Mesenchymal stem cell (in vitro differentiated cells and primary cell): ENCODE results near the gene SNRNP48.

Experiments
- DNase-seq: peaks from one replicate; pipeline ENCODE4 v3.0.0-alpha.2; 2013
- H2AFZ ChIP-seq: one replicate; pipeline ENCODE4 v1.6.1; 2013; ENCODE audit warnings: low read depth, mild to moderate bottlenecking, control low read depth, inconsistent platforms, low read length, moderate library complexity
- H2AK5ac ChIP-seq: 2 replicates; pipeline ENCODE4 v1.6.1; 2013; ENCODE audit warnings: low read length, moderate library complexity, mild to moderate bottlenecking, inconsistent platforms; ENCODE audit not compliant: severe bottlenecking
- H2BK120ac ChIP-seq: one replicate; pipeline ENCODE4 v1.6.1; 2013; ENCODE audit warnings: low read depth, mild to moderate bottlenecking, inconsistent platforms, low read length, moderate library complexity
- H2BK12ac ChIP-seq, 2 experiments: one replicate each; pipeline ENCODE4 v1.6.1; 2013; ENCODE audit warnings: inconsistent platforms in 2 of 2, low read length in 2 of 2, mild to moderate bottlenecking in 2 of 2, moderate library complexity in 2 of 2, control low read depth in 1 of 2
- H2BK15ac ChIP-seq: one replicate; pipeline ENCODE4 v1.6.1; 2013; ENCODE audit warnings: mild to moderate bottlenecking, low read depth, inconsistent platforms; ENCODE audit not compliant: poor library complexity, severe bottlenecking
- H2BK5ac ChIP-seq: 2 replicates; pipeline ENCODE4 v1.6.1; 2013; ENCODE audit warnings: low read depth, mild to moderate bottlenecking, low read length, control low read depth, inconsistent platforms; ENCODE audit not compliant: poor library complexity, severe bottlenecking
- H3K14ac ChIP-seq, 2 experiments: one replicate each; pipeline ENCODE4 v1.6.1; 2013; ENCODE audit warnings: inconsistent platforms in 2 of 2, low read length in 2 of 2, control low read depth in 1 of 2, mild to moderate bottlenecking in 1 of 2, moderate library complexity in 1 of 2
- H3K18ac ChIP-seq, 2 experiments: one replicate each; pipeline ENCODE4 v1.6.1; 2013; ENCODE audit warnings: inconsistent platforms in 2 of 2, low read length in 2 of 2, control low read depth in 1 of 2, low read depth in 1 of 2, mild to moderate bottlenecking in 1 of 2
- H3K23ac ChIP-seq, 2 experiments: one replicate each; pipeline ENCODE4 v1.6.1; 2013; ENCODE audit warnings: inconsistent platforms in 2 of 2, low read length in 2 of 2, mild to moderate bottlenecking in 2 of 2, moderate library complexity in 2 of 2, control low read depth in 1 of 2
- H3K27ac ChIP-seq: 2 replicates; pipeline ENCODE4 v1.5.1; 2013; ENCODE audit warnings: mild to moderate bottlenecking, moderate library complexity, low read length, control low read depth, inconsistent platforms; ENCODE audit not compliant: poor library complexity, severe bottlenecking
- H3K27me3 ChIP-seq, 2 experiments: 2 replicates each; pipeline versions ENCODE4 v1.6.1 to v1.7.0; 2013; ENCODE audit warnings: low read length in 2 of 2, mild to moderate bottlenecking in 2 of 2, moderate library complexity in 2 of 2, control low read depth in 1 of 2, inconsistent platforms in 1 of 2; ENCODE audit not compliant: control insufficient read depth in 1 of 2, insufficient read depth in 1 of 2
- H3K36me3 ChIP-seq, 2 experiments: 2 replicates each; pipeline versions ENCODE4 v1.6.1 to v1.7.0; 2013; ENCODE audit warnings: low read length in 2 of 2, control low read depth in 1 of 2, inconsistent platforms in 1 of 2, low read depth in 1 of 2, mild to moderate bottlenecking in 1 of 2; ENCODE audit not compliant: insufficient read depth in 2 of 2, control insufficient read depth in 1 of 2
- H3K4ac ChIP-seq, 2 experiments: one replicate each; pipeline ENCODE4 v1.6.1; 2013; ENCODE audit warnings: inconsistent platforms in 2 of 2, low read length in 2 of 2, mild to moderate bottlenecking in 2 of 2, moderate library complexity in 2 of 2, control low read depth in 1 of 2, low read depth in 1 of 2
- H3K4me1 ChIP-seq: 2 replicates; pipeline ENCODE4 v1.6.1; 2013; ENCODE audit warnings: low read depth, low read length, control low read depth; ENCODE audit not compliant: control insufficient read depth, insufficient read depth
- H3K4me2 ChIP-seq: 2 replicates; pipeline ENCODE4 v1.6.1; 2013; ENCODE audit warnings: low read length, mild to moderate bottlenecking, inconsistent platforms; ENCODE audit not compliant: poor library complexity, severe bottlenecking
- H3K4me3 ChIP-seq, 2 experiments: 2 replicates each; pipeline versions ENCODE4 v1.5.1 to v1.7.0; 2013; ENCODE audit warnings: low read length in 2 of 2, mild to moderate bottlenecking in 2 of 2, control low read depth in 1 of 2, low read depth in 1 of 2; ENCODE audit not compliant: insufficient read depth in 1 of 2
- H3K79me1 ChIP-seq: replicated peaks from 2 replicates; pipeline ENCODE4 v1.6.1; 2013; ENCODE audit warnings: mild to moderate bottlenecking, control low read depth, low read length, inconsistent platforms; ENCODE audit not compliant: poor library complexity, severe bottlenecking
- H3K9ac ChIP-seq: 2 replicates; pipeline ENCODE4 v1.7.0; 2013; ENCODE audit warnings: mild to moderate bottlenecking, low read length, moderate library complexity
- H3K9me3 ChIP-seq: 2 replicates; pipeline ENCODE4 v1.7.0; 2013; ENCODE audit warnings: mild to moderate bottlenecking, low read length; ENCODE audit not compliant: control insufficient read depth
- H4K8ac ChIP-seq: one replicate; pipeline ENCODE4 v1.6.1; 2013; ENCODE audit warnings: inconsistent platforms, mild to moderate bottlenecking, low read length, moderate library complexity
- H4K91ac ChIP-seq: one replicate; pipeline ENCODE4 v1.6.1; 2013; ENCODE audit warnings: mild to moderate bottlenecking, low read length, inconsistent platforms
- WGBS: methylation state at CpG from one replicate; pipeline ENCODE4 v1.1.7; 2013; ENCODE audit warnings: mixed read lengths; 5-methylcytosine and 5-hydroxymethylcytosine counted together

Gene SNRNP48

GRCh38 chr6:7656355-7656754 lies 66.4 kb downstream of the SNRNP48 start:
- no peak overlapping the region for H3K4me3 ChIP-seq
- no peaks in the 10 kb centered on the region for H3K9me3 ChIP-seq
- no peak overlapping the region for H2BK120ac ChIP-seq
- no peak overlapping the region for H3K23ac ChIP-seq
- no peak overlapping the region for H3K4ac ChIP-seq
- no peak overlapping the region for H2AFZ ChIP-seq
- H3K4me1 ChIP-seq, result no peaks in the 10 kb centered on the region
- no peaks in the 10 kb centered on the region for H3K36me3 ChIP-seq
- peaks cover 0 to 12% of the 10 kb centered on the region in 2 experiments for H3K27me3 ChIP-seq
- no peak overlapping the region for H3K27ac ChIP-seq
- no peak overlapping the region for H3K18ac ChIP-seq
- no peak overlapping the region for H2BK12ac ChIP-seq
- no peak overlapping the region for H3K4me2 ChIP-seq
- no peak overlapping the region for H2BK5ac ChIP-seq
- H3K79me1 ChIP-seq, result no peaks in the 10 kb centered on the region
- H3K14ac ChIP-seq, result no peak overlapping the region
- no peak overlapping the region for H3K9ac ChIP-seq
- H4K8ac ChIP-seq, result no peak overlapping the region
- H4K91ac ChIP-seq, result no peak overlapping the region
- no peak overlapping the region for H2AK5ac ChIP-seq
- WGBS, result no CpG with 5 or more reads among the region's 1 CpG
- no peak overlapping the region for H2BK15ac ChIP-seq
- no peak for DNase-seq

- Histone ChIP-seq H2BK15ac (no peak overlapping the region), H4K91ac (no peak overlapping the region), H3K9me3 (no peaks in the 10 kb centered on the region), H3K79me1 (no peaks in the 10 kb centered on the region), H3K36me3 (no peaks in the 10 kb centered on the region), H3K9ac (no peak overlapping the region), H2BK12ac (no peak overlapping the region), H3K18ac (no peak overlapping the region), H2BK120ac (no peak overlapping the region), H3K4ac (no peak overlapping the region), H4K8ac (no peak overlapping the region), H3K27ac (no peak overlapping the region), H2AK5ac (no peak overlapping the region), H3K23ac (no peak overlapping the region), H3K4me3 (no peak overlapping the region), H2AFZ (no peak overlapping the region), H3K4me2 (no peak overlapping the region), H2BK5ac (no peak overlapping the region), H3K14ac (no peak overlapping the region), H3K4me1 (no peaks in the 10 kb centered on the region), H3K27me3 (peaks cover 0 to 12% of the 10 kb centered on the region in 2 experiments)
- WGBS, result 81% methylated on average over 4 of the region's 4 CpGs
- no peak for DNase-seq
Measured at GRCh38 chr6:7658543-7658942, 68.5 kb downstream of the SNRNP48 start.

GRCh38 chr6:7661364-7661763 lies 71.4 kb downstream of the SNRNP48 start:
- Histone ChIP-seq H3K27me3 (peaks cover 0 to 12% of the 10 kb centered on the region in 2 experiments), H3K18ac (no peak overlapping the region), H2AK5ac (no peak overlapping the region), H3K23ac (no peak overlapping the region), H3K27ac (no peak overlapping the region), H3K4ac (no peak overlapping the region), H3K4me1 (no peaks in the 10 kb centered on the region), H3K36me3 (no peaks in the 10 kb centered on the region), H4K8ac (no peak overlapping the region), H2BK15ac (no peak overlapping the region), H3K9ac (no peak overlapping the region), H4K91ac (no peak overlapping the region), H3K14ac (no peak overlapping the region), H3K4me2 (no peak overlapping the region), H3K9me3 (no peaks in the 10 kb centered on the region), H2BK12ac (no peak overlapping the region), H2AFZ (no peak overlapping the region), H3K79me1 (no peaks in the 10 kb centered on the region), H3K4me3 (no peak overlapping the region), H2BK5ac (no peak overlapping the region), H2BK120ac (no peak overlapping the region)
- no peak for DNase-seq
- WGBS, result 90% methylated on average over 2 of the region's 3 CpGs
